HCT116 (cell line): Measurements from ENCODE around the gene MED26. TPM values are rescaled to one million over a fixed set of nuclear protein-coding genes. Genes with fewer than 3 reads are reported as not detected.

Experiments used
- ATAC-seq: fragments of 200-7000 bp; cut with Tn5 transposase; 2 replicates; pipeline ENCODE4 v1.9.1; 2020; ENCODE audit warnings: mild to moderate bottlenecking, moderate library complexity
- BruUV-seq: library from RNA; stranded (reverse); fragments of 400-500 nt; replicated peaks from 2 replicates; lab custom pipeline; 2021; lab: Mats Ljungman, UMichigan
- CTCF ChIA-PET: fragments of 300-600 bp; sonication (Branson Sonifier 250); formaldehyde crosslinking; loops from one replicate; lab custom pipeline; 2021; ENCODE audit warnings: antibody characterized with exemption; lab: Charles Lee
- POLR2A ChIA-PET: fragments of 300-600, 350-600 bp; sonication (Branson Sonifier 250); formaldehyde crosslinking; loops from one replicate; lab custom pipeline; 2021; ENCODE audit warnings: antibody characterized with exemption; lab: Charles Lee
- RAD21 ChIA-PET, 2 experiments: fragments of 300-600 bp; sonication (Branson Sonifier 250); formaldehyde crosslinking; loops; one replicate each; lab custom pipeline; 2023; ENCODE audit warnings: low total read pairs in 2 of 2; ENCODE audit not compliant: uncharacterized antibody in 2 of 2, unreplicated experiment in 2 of 2, low non-redundant PET in 1 of 2; lab: Charles Lee
- DNase-seq: peaks from one replicate; pipeline ENCODE4 v3.0.0-alpha.2; 2010; ENCODE audit warnings: low read depth, low spot score
- H2AFZ ChIP-seq: fragments of 200-600 bp; shearing (Covaris generic), sonication (generic); 2 replicates; pipeline ENCODE4 v1.6.1; 2017; ENCODE audit warnings: low read depth, mixed run types, mixed read lengths, antibody characterized with exemption, low read length; ENCODE audit not compliant: poor library complexity, severe bottlenecking
- H3K27ac ChIP-seq: 2 replicates; pipeline ENCODE4 v1.5.1; 2012; ENCODE audit warnings: low read depth, low read length
- H3K27me3 ChIP-seq: fragments of 200-600 bp; sonication (generic); 2 replicates; pipeline ENCODE4 v1.6.1; 2016; ENCODE audit warnings: mixed run types, low read length, mixed read lengths; ENCODE audit not compliant: insufficient read depth
- H3K36me3 ChIP-seq, 2 experiments: fragments of 200-500 bp in 1 of 2; fragments of 200-600 bp in 1 of 2; sonication (Bioruptor generic) in 1 of 2; sonication (generic) in 1 of 2; 2 replicates each; pipeline versions ENCODE4 v1.5.1 to v1.6.1; 2014 to 2016; ENCODE audit warnings: low read length in 2 of 2, inconsistent platforms in 1 of 2, mixed read lengths in 1 of 2, mixed run types in 1 of 2; ENCODE audit not compliant: insufficient read depth in 2 of 2, control insufficient read depth in 1 of 2
- H3K4me1 ChIP-seq, 2 experiments: fragments of 200-600 bp in 1 of 2; sonication (generic) in 1 of 2; 2 replicates each; pipeline versions ENCODE4 v1.5.1 to v1.6.1; 2012 to 2017; ENCODE audit warnings: low read length in 2 of 2, inconsistent platforms in 1 of 2, mild to moderate bottlenecking in 1 of 2, mixed read lengths in 1 of 2, mixed run types in 1 of 2, moderate library complexity in 1 of 2; ENCODE audit not compliant: insufficient read depth in 2 of 2, control insufficient read depth in 1 of 2
- H3K4me2 ChIP-seq: fragments of 200-600 bp; sonication (generic); 2 replicates; pipeline ENCODE4 v1.6.1; 2017; ENCODE audit warnings: mixed run types, low read length, mixed read lengths
- H3K4me3 ChIP-seq, 2 experiments: fragments of 200-600 bp in 1 of 2; sonication (generic) in 1 of 2; replicated peaks in 1 of 2; 2 replicates each; pipeline ENCODE4 v1.5.1; 2011 to 2016; ENCODE audit warnings: low read length in 2 of 2, control low read depth in 1 of 2, low read depth in 1 of 2, mild to moderate bottlenecking in 1 of 2, mixed read lengths in 1 of 2, mixed run types in 1 of 2
- H3K79me2 ChIP-seq: fragments of 200-600 bp; sonication (generic); 2 replicates; pipeline ENCODE4 v1.6.1; 2017; ENCODE audit warnings: mild to moderate bottlenecking, mixed run types, low read length, moderate library complexity, mixed read lengths; ENCODE audit not compliant: insufficient read depth
- H3K9ac ChIP-seq: fragments of 200-600 bp; sonication (generic); 2 replicates; pipeline ENCODE4 v1.6.1; 2016; ENCODE audit warnings: low read length, mixed read lengths
- H3K9me2 ChIP-seq: fragments of 200-600 bp; sonication (generic), shearing (Covaris generic); 2 replicates; pipeline ENCODE4 v1.6.1; 2017; ENCODE audit warnings: mixed run types, mild to moderate bottlenecking, moderate library complexity; ENCODE audit not compliant: insufficient read depth
- H3K9me3 ChIP-seq, 2 experiments: fragments of 200-500 bp in 1 of 2; fragments of 200-600 bp in 1 of 2; sonication (Bioruptor generic) in 1 of 2; sonication (generic) in 1 of 2; 2 replicates each; pipeline ENCODE4 v1.6.1; 2014 to 2017; ENCODE audit warnings: low read length in 2 of 2, mixed read lengths in 2 of 2, inconsistent platforms in 1 of 2, low read depth in 1 of 2, mild to moderate bottlenecking in 1 of 2, mixed run types in 1 of 2, moderate library complexity in 1 of 2; ENCODE audit not compliant: control insufficient read depth in 1 of 2, insufficient read depth in 1 of 2
- H4K20me1 ChIP-seq: fragments of 200-600 bp; sonication (generic), shearing (Covaris generic); 2 replicates; pipeline ENCODE4 v1.6.1; 2017; ENCODE audit warnings: mixed run types, mild to moderate bottlenecking, moderate library complexity; ENCODE audit not compliant: insufficient read depth
- CBX3 ChIP-seq: IDR thresholded peaks from 2 replicates; pipeline ENCODE4 v1.6.1; 2012; ENCODE audit warnings: low read depth
- CEBPB ChIP-seq: IDR thresholded peaks from 2 replicates; pipeline ENCODE4 v1.6.1; 2012; ENCODE audit warnings: low read depth
- ELF1 ChIP-seq: IDR thresholded peaks from 2 replicates; pipeline ENCODE4 v1.6.1; 2012; ENCODE audit warnings: low read depth, borderline replicate concordance
- EZH2 ChIP-seq: fragments of 200-600 bp; sonication (generic); IDR thresholded peaks from 2 replicates; pipeline ENCODE4 v1.6.1; 2017; ENCODE audit warnings: antibody characterized with exemption, mixed run types
- EZH2phosphoT487 ChIP-seq: fragments of 200-600 bp; IDR thresholded peaks from 2 replicates; pipeline ENCODE4 v1.6.1; 2018; ENCODE audit warnings: antibody characterized with exemption, borderline replicate concordance
- JUND ChIP-seq: IDR thresholded peaks from 2 replicates; pipeline ENCODE4 v1.6.1; 2012
- POLR2AphosphoS5 ChIP-seq: IDR thresholded peaks from 2 replicates; pipeline ENCODE4 v1.6.1; 2011; ENCODE audit warnings: mild to moderate bottlenecking, low read depth, low read length, moderate library complexity
- SIN3A ChIP-seq: IDR thresholded peaks from 2 replicates; pipeline ENCODE4 v1.6.1; 2012; ENCODE audit warnings: low read depth
- SRF ChIP-seq: IDR thresholded peaks from 2 replicates; pipeline ENCODE4 v1.6.1; 2012; ENCODE audit warnings: low read depth
- intact Hi-C: fragments of 100-400 bp; cut with micrococcal nuclease; formaldehyde crosslinking; loops from 2 replicates; pipeline ENCODE4 v1.10.0; 2022
- total RNA-seq: library from RNA; stranded (reverse); gene quantifications from one replicate; pipeline ENCODE4 v1.2.1, GENCODE V29; 2021; ENCODE audit not compliant: unreplicated experiment
- TF ChIP-seq, protein P1 (sequence below): IDR thresholded peaks from 2 replicates; pipeline ENCODE4 v1.6.1; 2012

MED26 gene
- total RNA-seq, 1 experiment from 2014 or later: 13.3 TPM

DNA sequence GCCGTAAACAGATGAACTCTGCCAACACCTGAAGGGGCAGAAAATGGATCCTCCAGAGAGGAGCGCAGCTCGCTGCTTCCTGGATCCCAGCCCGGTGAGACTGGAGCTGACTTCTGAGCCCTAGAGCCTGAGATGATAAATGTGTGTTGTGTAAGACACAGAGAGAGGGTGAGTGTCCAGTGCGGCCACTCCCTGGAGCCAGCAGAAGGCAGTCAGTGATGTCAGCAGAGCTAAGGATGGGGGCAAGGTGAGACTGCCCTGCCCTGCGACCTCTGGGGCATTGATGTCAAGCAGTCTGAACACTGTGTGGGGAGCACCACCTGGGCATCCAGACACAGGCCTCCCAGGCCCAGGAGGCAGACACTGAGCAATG lies 46.0 kb downstream of the MED26 start:
- no peak overlapping the region for H3K4me3 ChIP-seq
- DNase-seq: no peak
- intact Hi-C loops: no loop called here
- H2AFZ ChIP-seq: no peak overlapping the region
- POLR2A ChIA-PET: no interaction called here
- ATAC-seq: no peak
- no peaks in the 10 kb centered on the region for H4K20me1 ChIP-seq
- H3K36me3 ChIP-seq: peaks cover 5 to 7% of the 10 kb centered on the region in 2 experiments; a peak in 3 of 4 replicates
- no peaks in the 10 kb centered on the region for H3K9me3 ChIP-seq
- BruUV-seq: no TSS peak
- TF ChIP-seq SIN3A (no peak), JUND (no peak), SRF (no peak), EZH2phosphoT487 (no peak), EZH2 (no peak), POLR2AphosphoS5 (0 out of 2 replicates have a peak, but pooled peaks have one; percentile 1), ELF1 (no peak), CEBPB (no peak)
- no peaks in the 10 kb centered on the region for H3K9me2 ChIP-seq
- RAD21 ChIA-PET: no interaction called here
- H3K27ac ChIP-seq: no peak overlapping the region
- H3K4me2 ChIP-seq: no peak overlapping the region
- no peak overlapping the region for H3K9ac ChIP-seq
- peaks cover 13 to 26% of the 10 kb centered on the region in 2 experiments for H3K4me1 ChIP-seq
- H3K79me2 ChIP-seq: peaks cover 98% of the 10 kb centered on the region
- CTCF ChIA-PET: no interaction called here
- no peaks in the 10 kb centered on the region for H3K27me3 ChIP-seq

DNA sequence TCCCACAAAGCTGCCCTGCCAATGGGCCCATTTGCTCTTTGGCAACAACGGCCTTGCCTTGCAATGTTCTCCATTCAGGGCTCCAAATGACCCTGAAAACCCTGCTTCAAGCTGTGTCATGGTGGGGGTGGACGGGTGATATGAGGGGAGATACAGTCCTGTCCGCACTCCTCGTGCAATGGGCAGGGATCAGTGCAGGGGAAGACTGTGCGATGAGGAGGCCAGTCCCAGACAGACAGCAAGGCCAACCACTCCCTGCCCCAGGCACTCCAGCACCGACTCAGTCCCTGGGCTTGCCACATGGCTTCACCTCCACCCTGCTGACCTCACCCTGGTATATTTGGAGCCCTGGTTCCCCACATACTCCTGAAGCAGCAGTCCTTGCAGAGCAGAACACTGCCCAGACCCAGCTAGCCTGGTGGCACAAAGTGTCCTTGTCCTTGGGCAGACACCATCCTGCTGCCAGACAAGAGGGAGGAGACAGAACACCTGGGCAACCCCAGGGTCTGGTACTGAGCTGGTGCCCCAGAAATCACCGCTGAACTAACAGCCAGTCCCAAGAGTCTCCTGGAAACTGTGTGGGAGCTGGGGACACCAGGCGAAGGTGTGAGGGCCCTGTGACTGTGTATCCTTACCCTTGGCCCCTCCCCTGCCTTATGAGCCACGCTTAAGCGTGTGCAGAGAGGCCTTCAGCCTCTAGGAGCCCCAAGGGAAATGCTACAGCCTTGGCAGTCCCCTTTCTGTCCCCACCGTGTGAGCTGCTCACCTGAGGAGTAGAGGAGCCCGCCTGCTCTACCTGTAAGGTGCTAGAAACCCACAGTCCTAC lies 46.6 kb downstream of the MED26 start:
- H3K4me1 ChIP-seq: peaks cover 13 to 26% of the 10 kb centered on the region in 2 experiments
- DNase-seq (no peak), ATAC-seq (no peak)
- H3K9ac ChIP-seq: no peak overlapping the region
- no peaks in the 10 kb centered on the region for H4K20me1 ChIP-seq
- H2AFZ ChIP-seq: no peak overlapping the region
- POLR2A ChIA-PET: no interaction called here
- RAD21 ChIA-PET: no interaction called here
- H3K36me3 ChIP-seq: peaks cover 7 to 12% of the 10 kb centered on the region in 2 experiments; a peak in 3 of 4 replicates
- H3K27ac ChIP-seq: no peak overlapping the region
- TF ChIP-seq CEBPB (no peak), CBX3 (no peak), EZH2phosphoT487 (no peak)
- TF ChIP-seq, protein P1, sequence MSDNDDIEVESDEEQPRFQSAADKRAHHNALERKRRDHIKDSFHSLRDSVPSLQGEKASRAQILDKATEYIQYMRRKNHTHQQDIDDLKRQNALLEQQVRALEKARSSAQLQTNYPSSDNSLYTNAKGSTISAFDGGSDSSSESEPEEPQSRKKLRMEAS: no peak
- no TSS peak for BruUV-seq
- no peaks in the 10 kb centered on the region for H3K9me2 ChIP-seq
- CTCF ChIA-PET: no interaction called here
- H3K27me3 ChIP-seq: no peaks in the 10 kb centered on the region
- H3K79me2 ChIP-seq: peaks cover 95% of the 10 kb centered on the region
- no peaks in the 10 kb centered on the region for H3K9me3 ChIP-seq
- no peak overlapping the region for H3K4me2 ChIP-seq
- intact Hi-C loops: no loop called here
- no peak overlapping the region for H3K4me3 ChIP-seq
